ENCODE measurements around the gene OLFM2. TPM values are rescaled to one million over a fixed set of nuclear protein-coding genes. Genes with fewer than 3 reads are reported as not detected.

The OLFM2 gene
- polyA plus RNA-seq (ENCODE audit: low read depth in 6 of 6): not detected

GRCh38 chr19:9936326-9937000 lies at the start of gene OLFM2:
Gene OLFM2, minus strand, starts transcription at chr19:9936515. Its CDS starts 149 bp downstream, at chr19:9936366.
- ATAC-seq (ENCODE audit: low read depth in 2 of 2) (no peak), DNase-seq (no peak)
- peaks cover 0 to 14% (median 6%) of the 10 kb centered on the region in 7 donors for H3K9me3 Mint-ChIP-seq
- H3K36me3 Mint-ChIP-seq: peaks cover 6 to 15% of the 10 kb centered on the region in 2 donors
- H3K27ac Mint-ChIP-seq: peak within 1 kb of the TSS in 5 of 6 donors; percentile 36 to 95 (median 81)
- peaks cover 56 to 82% (median 77%) of the 10 kb centered on the region in 3 donors for H3K27me3 Mint-ChIP-seq
- H3K4me1 Mint-ChIP-seq: peaks cover 11 to 27% (median 25%) of the 10 kb centered on the region in 3 donors
- H3K4me3 Mint-ChIP-seq: peak within 1 kb of the TSS; percentile 46 to 89 (median 78)

GRCh38 chr19:9981406-9982260 lies 45.3 kb upstream of the OLFM2 start:
- H3K4me3 Mint-ChIP-seq: no peak overlapping the region
- H3K27me3 Mint-ChIP-seq: peaks cover 9 to 47% (median 25%) of the 10 kb centered on the region in 3 donors
- H3K9me3 Mint-ChIP-seq: peaks cover 0 to 11% (median 4%) of the 10 kb centered on the region in 7 donors
- no peak for ATAC-seq (ENCODE audit: low read depth in 2 of 2)
- H3K4me1 Mint-ChIP-seq: no peaks in the 10 kb centered on the region
- no peak overlapping the region for H3K27ac Mint-ChIP-seq
- DNase-seq: no peak
- H3K36me3 Mint-ChIP-seq: peaks cover 0 to 13% of the 10 kb centered on the region in 2 donors

DNA sequence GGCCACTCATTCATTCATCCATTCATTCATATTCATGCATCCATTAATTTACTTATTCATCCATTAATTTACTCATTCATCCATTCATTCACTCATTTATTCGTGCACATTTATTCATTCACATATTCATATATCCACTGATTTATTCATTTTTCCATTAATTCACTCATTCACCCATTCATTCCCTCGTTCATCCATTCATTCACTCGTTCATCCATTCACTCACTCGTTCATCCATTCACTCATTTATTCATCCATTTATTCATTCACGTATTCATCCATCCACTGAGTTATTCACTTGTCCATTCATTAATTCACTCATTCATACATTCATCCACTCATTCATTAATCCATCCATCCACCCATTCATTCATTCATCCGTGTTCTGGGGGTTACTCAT lies 35.8 kb upstream of the OLFM2 start:
- H3K27me3 Mint-ChIP-seq: peaks cover 22 to 23% (median 22%) of the 10 kb centered on the region in 3 donors

GRCh38 chr19:9971166-9971897 lies 35.0 kb upstream of the OLFM2 start:
- Mint-ChIP-seq H3K27me3 (peaks cover 26 to 31% (median 29%) of the 10 kb centered on the region in 3 donors), H3K4me1 (peaks cover 2 to 5% (median 5%) of the 10 kb centered on the region in 3 donors), H3K36me3 (no peaks in the 10 kb centered on the region), H3K4me3 (no peak overlapping the region), H3K27ac (peak overlapping the region in 1 of 6 donors; percentile 54), H3K9me3 (peaks cover 0 to 7% (median 3%) of the 10 kb centered on the region in 7 donors)
- no peak for ATAC-seq (ENCODE audit: low read depth in 2 of 2)
- DNase-seq: no peak

More for the DNA sequence above, 35.8 kb upstream of the OLFM2 start:
- H3K4me1 Mint-ChIP-seq: no peaks in the 10 kb centered on the region
- no peak for DNase-seq
- H3K4me3 Mint-ChIP-seq: no peak overlapping the region
- no peak overlapping the region for H3K27ac Mint-ChIP-seq
- H3K36me3 Mint-ChIP-seq: no peaks in the 10 kb centered on the region
- peaks cover 0 to 7% (median 2%) of the 10 kb centered on the region in 7 donors for H3K9me3 Mint-ChIP-seq
- no peak for ATAC-seq (ENCODE audit: low read depth in 2 of 2)

- Mint-ChIP-seq H3K4me1 (peaks cover 2 to 5% (median 5%) of the 10 kb centered on the region in 3 donors), H3K4me3 (no peak overlapping the region), H3K27ac (no peak overlapping the region), H3K9me3 (peaks cover 0 to 7% (median 3%) of the 10 kb centered on the region in 7 donors), H3K36me3 (no peaks in the 10 kb centered on the region), H3K27me3 (peaks cover 32 to 37% (median 36%) of the 10 kb centered on the region in 3 donors)
- no peak for DNase-seq
- no peak for ATAC-seq (ENCODE audit: low read depth in 2 of 2)
These were observed 34.2 kb upstream of the OLFM2 start for GRCh38 chr19:9970481-9970880.

GRCh38 chr19:9969688-9969975 lies 33.3 kb upstream of the OLFM2 start:
- Mint-ChIP-seq H3K9me3 (peaks cover 0 to 7% (median 3%) of the 10 kb centered on the region in 7 donors), H3K27me3 (peaks cover 32 to 39% (median 37%) of the 10 kb centered on the region in 3 donors), H3K4me3 (no peak overlapping the region), H3K36me3 (no peaks in the 10 kb centered on the region), H3K27ac (no peak overlapping the region), H3K4me1 (peaks cover 2 to 5% (median 5%) of the 10 kb centered on the region in 3 donors)
- ATAC-seq (ENCODE audit: low read depth in 2 of 2): no peak
- DNase-seq: no peak

DNA sequence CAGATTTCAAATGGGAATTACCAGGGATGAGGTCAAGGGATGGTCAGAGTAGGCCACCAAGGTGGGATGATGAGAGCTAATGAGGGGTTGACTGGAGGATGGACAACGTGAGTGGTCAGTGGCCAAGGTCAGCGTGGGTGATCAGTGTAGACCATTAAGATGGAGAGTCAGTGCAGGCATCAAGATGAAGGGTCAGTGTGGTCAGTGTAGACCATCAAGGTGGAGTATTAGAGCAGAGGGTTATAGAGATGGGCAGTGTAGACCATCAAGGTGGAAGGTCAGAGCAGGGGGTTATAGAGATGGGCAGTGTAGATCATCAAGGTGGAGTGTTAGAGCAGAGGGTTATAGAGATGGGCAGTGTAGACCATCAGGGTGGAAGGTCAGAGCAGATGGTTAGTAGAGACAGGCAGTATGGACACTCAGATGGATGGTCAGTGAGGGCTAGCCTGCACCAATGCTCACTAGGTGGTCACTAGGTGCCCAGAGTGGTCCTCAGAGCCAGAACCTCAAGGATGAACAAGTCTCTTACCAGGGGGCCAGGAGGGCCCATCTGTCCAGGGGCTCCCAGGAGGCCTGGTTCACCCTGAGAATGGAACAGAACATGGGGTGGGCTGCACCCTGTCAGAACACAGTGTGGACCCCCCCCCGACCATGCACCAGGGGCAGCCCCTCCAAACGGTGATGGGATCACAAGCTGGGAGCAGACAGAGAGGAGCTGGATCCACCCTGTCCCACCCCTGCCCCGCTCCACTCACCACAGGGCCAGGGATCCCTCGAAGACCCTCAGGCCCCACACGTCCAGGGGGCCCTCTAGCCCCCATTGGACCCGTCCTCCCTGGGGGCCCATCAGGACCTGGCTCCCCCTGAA lies 32.7 kb upstream of the OLFM2 start:
- peaks cover 2 to 5% (median 5%) of the 10 kb centered on the region in 3 donors for H3K4me1 Mint-ChIP-seq
- H3K27ac Mint-ChIP-seq: no peak overlapping the region
- peaks cover 33 to 39% (median 37%) of the 10 kb centered on the region in 3 donors for H3K27me3 Mint-ChIP-seq
- ATAC-seq (ENCODE audit: low read depth in 2 of 2) (no peak), DNase-seq (no peak)
- no peak overlapping the region for H3K4me3 Mint-ChIP-seq
- peaks cover 0 to 7% (median 3%) of the 10 kb centered on the region in 7 donors for H3K9me3 Mint-ChIP-seq
- H3K36me3 Mint-ChIP-seq: no peaks in the 10 kb centered on the region

GRCh38 chr19:9967326-9967725 lies 31.0 kb upstream of the OLFM2 start:
- ATAC-seq (ENCODE audit: low read depth in 2 of 2): no peak
- no peaks in the 10 kb centered on the region for H3K36me3 Mint-ChIP-seq
- peaks cover 2 to 5% (median 5%) of the 10 kb centered on the region in 3 donors for H3K4me1 Mint-ChIP-seq
- peaks cover 0 to 7% (median 4%) of the 10 kb centered on the region in 7 donors for H3K9me3 Mint-ChIP-seq
- H3K27ac Mint-ChIP-seq: no peak overlapping the region
- no peak overlapping the region for H3K4me3 Mint-ChIP-seq
- no peak for DNase-seq
- H3K27me3 Mint-ChIP-seq: peaks cover 41 to 53% (median 42%) of the 10 kb centered on the region in 3 donors

DNA sequence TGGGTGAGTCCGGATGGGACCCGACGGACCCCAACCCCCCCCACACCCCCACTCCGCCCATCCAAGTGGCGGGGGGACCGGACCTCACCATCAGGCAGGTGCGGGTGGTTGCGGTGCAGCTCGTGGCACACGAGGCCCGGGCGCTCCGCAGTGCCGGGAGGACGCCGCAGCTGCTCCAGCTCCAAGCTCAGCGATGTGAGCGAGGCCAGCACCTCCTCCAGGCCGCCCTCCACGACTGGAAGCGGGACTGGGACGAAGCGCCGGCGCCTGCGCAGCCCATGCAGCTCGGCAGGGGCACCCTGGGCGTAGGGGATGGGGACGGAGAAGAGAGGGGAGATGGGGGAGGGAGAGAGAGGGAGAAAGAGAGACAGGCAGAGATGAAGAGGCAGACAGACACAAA lies 30.1 kb upstream of the OLFM2 start:
- ATAC-seq (ENCODE audit: low read depth in 2 of 2) (no peak), DNase-seq (no peak)
- H3K4me3 Mint-ChIP-seq: peak overlapping the region in 1 of 8 donors; percentile 29
- peak overlapping the region in 1 of 6 donors; percentile 33 for H3K27ac Mint-ChIP-seq
- peaks cover 38 to 55% (median 46%) of the 10 kb centered on the region in 3 donors for H3K27me3 Mint-ChIP-seq
- H3K9me3 Mint-ChIP-seq: peaks cover 0 to 6% (median 2%) of the 10 kb centered on the region in 7 donors
- H3K36me3 Mint-ChIP-seq: no peaks in the 10 kb centered on the region
- H3K4me1 Mint-ChIP-seq: peaks cover 2 to 5% (median 5%) of the 10 kb centered on the region in 3 donors

- ATAC-seq (ENCODE audit: low read depth in 2 of 2): no peak
- peaks cover 0 to 6% (median 2%) of the 10 kb centered on the region in 7 donors for H3K9me3 Mint-ChIP-seq
- no peak overlapping the region for H3K27ac Mint-ChIP-seq
- H3K27me3 Mint-ChIP-seq: peaks cover 37 to 58% (median 50%) of the 10 kb centered on the region in 3 donors
- H3K36me3 Mint-ChIP-seq: no peaks in the 10 kb centered on the region
- peaks cover 2 to 5% (median 5%) of the 10 kb centered on the region in 3 donors for H3K4me1 Mint-ChIP-seq
- no peak for DNase-seq
- H3K4me3 Mint-ChIP-seq: no peak overlapping the region
These were observed 29.7 kb upstream of the OLFM2 start for GRCh38 chr19:9966024-9966423.

GRCh38 chr19:9962623-9963290 lies 26.4 kb upstream of the OLFM2 start:
- Mint-ChIP-seq H3K4me1 (peaks cover 2 to 5% (median 5%) of the 10 kb centered on the region in 3 donors), H3K27me3 (peaks cover 31 to 65% (median 44%) of the 10 kb centered on the region in 3 donors), H3K27ac (peak overlapping the region in 1 of 6 donors; percentile 14)

DNA sequence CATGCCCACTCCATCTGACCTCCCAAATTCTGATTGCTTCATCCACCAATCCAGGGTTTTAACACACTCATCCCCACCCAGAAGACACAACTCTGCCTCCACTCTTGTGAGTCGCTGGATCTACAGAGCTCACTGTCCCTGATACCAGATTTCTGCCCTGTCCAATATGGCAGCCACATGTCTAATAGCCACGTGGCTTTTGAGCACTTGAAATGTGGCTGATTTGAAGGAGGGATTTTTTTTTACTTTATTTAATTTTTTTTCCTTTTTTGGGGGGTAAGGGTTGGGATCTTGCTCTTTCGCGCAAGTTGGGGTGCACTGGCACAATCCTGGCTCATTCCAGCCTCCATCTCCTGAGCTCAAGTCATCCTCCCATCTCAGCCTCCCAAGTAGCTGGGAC lies 24.8 kb upstream of the OLFM2 start:
- Mint-ChIP-seq H3K36me3 (no peaks in the 10 kb centered on the region), H3K4me1 (no peaks in the 10 kb centered on the region), H3K27ac (no peak overlapping the region), H3K4me3 (no peak overlapping the region), H3K9me3 (peaks cover 0 to 6% (median 0%) of the 10 kb centered on the region in 7 donors), H3K27me3 (peaks cover 26 to 50% (median 28%) of the 10 kb centered on the region in 3 donors)
- ATAC-seq (ENCODE audit: low read depth in 2 of 2): no peak
- DNase-seq: no peak

More at GRCh38 chr19:9962623-9963290, 26.4 kb upstream of the OLFM2 start:
- ATAC-seq (ENCODE audit: low read depth in 2 of 2) (no peak), DNase-seq (no peak)
- Mint-ChIP-seq H3K9me3 (peaks cover 0 to 6% (median 0%) of the 10 kb centered on the region in 7 donors), H3K36me3 (no peaks in the 10 kb centered on the region), H3K4me3 (peak overlapping the region in 1 of 8 donors; percentile 1)
